ENCODE data around the gene FREY1. TPM values are rescaled to one million over a fixed set of nuclear protein-coding genes. Genes with fewer than 3 reads are reported as not detected.

FREY1 gene
- total and polyA plus RNA-seq, 2 donors (not counting 3 experiments of a cell fraction or from before 2014, with no cell fraction given), result 0.84 to 1.1 TPM

DNA sequence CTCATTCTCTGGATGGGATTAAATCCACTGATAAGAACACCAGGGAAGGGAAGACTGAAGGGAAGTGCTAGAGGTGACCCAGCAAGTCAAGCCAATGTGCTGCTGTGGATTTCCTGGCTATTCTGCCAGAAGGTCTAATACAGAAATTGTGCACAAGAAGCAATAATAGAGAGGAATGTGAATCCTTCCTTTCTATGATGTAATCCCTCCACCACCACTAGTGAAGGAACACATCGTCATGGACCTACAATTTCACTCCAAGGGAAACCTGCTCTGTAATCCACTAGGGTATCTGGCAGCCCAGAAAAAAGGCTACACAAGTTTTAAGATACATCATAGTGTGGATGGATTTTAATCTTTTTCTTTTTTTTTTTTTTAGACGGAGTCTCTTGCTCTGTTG is 32.8 kb upstream of the FREY1 start:
- BruUV-seq (replicated peaks), result no TSS peak
- dilution Hi-C loops (cut with MboI; ENCODE audit: extremely low pct_ligation_motif_present, low sequenced_read_pairs) (no loop called here), intact Hi-C loops (cut with micrococcal nuclease) (no loop called here)
- CTCF ChIA-PET, result interaction anchor here (0.6 to 0.7 kb wide), 4 partner anchors 9 to 232 kb away, joined by 3 to 4 read pairs (median 4); no protein-coding TSS in a partner anchor
- Histone ChIP-seq H3K36me3 (ENCODE audit: control insufficient read depth in 2 of 2, extremely low read depth in 1 of 2, insufficient read depth in 2 of 2, low read length in 2 of 2) (peaks cover 0 to 20% of the 10 kb centered on the region in 2 experiments), H2AFZ (ENCODE audit: low read depth, low read length) (no peak overlapping the region), H3K4me1 (ENCODE audit: control insufficient read depth, extremely low read depth, insufficient read depth, low read length) (no peaks in the 10 kb centered on the region), H3K4me3 (replicated peaks in 1 of 3; ENCODE audit: insufficient read depth in 1 of 3, low read depth in 1 of 3, low read length in 3 of 3) (no peak overlapping the region), H3K79me2 (ENCODE audit: control insufficient read depth, insufficient read depth, low read length) (no peaks in the 10 kb centered on the region), H3K4me2 (ENCODE audit: insufficient read depth, low read length) (no peak overlapping the region), H3K9me3 (replicated peaks; ENCODE audit: control insufficient read depth, insufficient read depth, low read length) (no peaks in the 10 kb centered on the region), H3K27ac (ENCODE audit: insufficient read depth, low read depth, low read length) (no peak overlapping the region), H3K27me3 (ENCODE audit: control insufficient read depth in 2 of 2, insufficient read depth in 2 of 2, low read length in 2 of 2) (no peaks in the 10 kb centered on the region), H3K9me1 (replicated peaks; ENCODE audit: control insufficient read depth, extremely low read depth, insufficient read depth, low read length) (no peaks in the 10 kb centered on the region), H3K9ac (replicated peaks; ENCODE audit: extremely low read depth, insufficient read depth, low read length) (no peak overlapping the region), H4K20me1 (replicated peaks; ENCODE audit: control insufficient read depth, extremely low read depth, insufficient read depth, low read length) (no peaks in the 10 kb centered on the region)
- no peak for TF ChIP-seq POLR2A (IDR thresholded peaks at IDR 0.05; ENCODE audit: low read depth, low read length)
- no peak for TF ChIP-seq MYC (IDR thresholded peaks at IDR 0.05; ENCODE audit: low read depth, low read length)
- no peak for TF ChIP-seq EZH2 (IDR thresholded peaks at IDR 0.05; ENCODE audit: borderline replicate concordance, low read depth, low read length, severe bottlenecking)
- no peak for TF ChIP-seq GATA2 (IDR thresholded peaks at IDR 0.05; ENCODE audit: insufficient read depth, insufficient read length, low read depth, low read length)
- no peak for TF ChIP-seq JUN (IDR thresholded peaks at IDR 0.05; ENCODE audit: borderline replicate concordance, insufficient read depth, insufficient read length, low read depth)
- TF ChIP-seq CTCF (IDR thresholded peaks at IDR 0.05; ENCODE audit: extremely low read depth in 1 of 2, insufficient read depth in 1 of 2, low read depth in 1 of 2, low read length in 2 of 2), result no peak
- TF ChIP-seq FOS (IDR thresholded peaks at IDR 0.05; ENCODE audit: borderline replicate concordance, insufficient read depth, low read length), result no peak
- no peak for TF ChIP-seq MAX (IDR thresholded peaks at IDR 0.05; ENCODE audit: insufficient read depth, insufficient read length)
- TF ChIP-seq POLR2AphosphoS5 (IDR thresholded peaks at IDR 0.05; ENCODE audit: insufficient read depth, low read depth, low read length), result no peak
- no peak for DNase-seq (ENCODE audit: low read depth, low spot score)
- FAIRE-seq, result no peak
- POLR2A ChIA-PET, result no interaction called here
